ENCODE results near the gene STARD10. TPM values are rescaled to one million over a fixed set of nuclear protein-coding genes. Genes with fewer than 3 reads are reported as not detected.

STARD10 gene
- total and polyA plus RNA-seq, 9 of the 15 experiments (the other 6 are each of a cell fraction or from before 2014, with no cell fraction given): 0.15 to 52.9 (median 32.3) TPM

DNA sequence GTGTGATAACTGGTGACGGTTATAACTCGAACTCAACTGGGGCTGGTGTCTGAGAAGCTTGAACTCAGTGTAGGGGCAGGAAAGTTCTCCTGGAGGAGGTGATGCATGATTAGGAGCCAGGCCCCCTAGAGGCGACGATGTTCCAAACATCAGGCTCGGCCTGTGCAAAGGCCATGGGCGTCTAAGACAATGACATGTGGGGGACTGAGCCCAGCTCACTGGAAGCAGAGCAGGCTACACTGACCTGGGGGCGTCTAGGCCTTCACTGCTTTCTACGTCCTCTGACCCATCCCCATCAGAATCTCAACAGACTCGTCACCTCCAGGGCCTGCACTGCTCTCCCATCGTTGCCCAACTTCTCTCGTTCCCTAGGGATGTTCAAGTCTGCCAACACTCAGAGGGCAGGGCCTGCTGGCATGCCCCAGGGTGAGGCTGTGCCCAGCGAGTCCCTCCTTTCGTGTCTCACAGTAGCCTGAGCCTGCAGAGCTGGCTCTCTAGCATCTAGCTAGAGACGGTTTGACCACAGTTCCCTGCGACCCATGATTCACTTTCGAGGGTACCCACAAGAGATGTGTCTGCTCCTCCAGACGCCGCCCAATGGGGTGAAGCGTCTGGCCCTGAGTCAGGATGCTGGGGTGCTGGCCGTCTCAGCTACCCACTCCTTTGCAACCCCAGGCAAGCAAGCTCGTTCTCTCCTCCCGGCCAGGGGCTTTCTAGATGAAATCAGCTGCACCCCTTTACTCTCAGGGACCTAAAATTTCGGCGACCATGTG lies 19.3 kb upstream of the STARD10 start:
- Histone ChIP-seq H3K4me1 (replicated peaks in 1 of 2; ENCODE audit: control insufficient read depth in 2 of 2, insufficient read depth in 2 of 2, low read length in 2 of 2) (peaks cover 33 to 42% of the 10 kb centered on the region in 2 experiments), H3K4me2 (ENCODE audit: insufficient read depth, low read length) (peak overlapping the region; percentile 93), H3K36me3 (ENCODE audit: control insufficient read depth, insufficient read depth, low read length) (no peaks in the 10 kb centered on the region), H3K27ac (ENCODE audit: extremely low read depth, low read depth, low read length) (peak overlapping the region; percentile 87; the same call in 2 of the 3 replicates), H4K20me1 (replicated peaks; ENCODE audit: control insufficient read depth, insufficient read depth, low read length) (no peaks in the 10 kb centered on the region), H3K9ac (ENCODE audit: insufficient read depth in 1 of 2, low read depth in 2 of 2, low read length in 2 of 2) (peak overlapping the region; percentile 78 to 92; a peak in 3 of 4 replicates), H3K27me3 (ENCODE audit: control insufficient read depth in 2 of 2, insufficient read depth in 2 of 2, low read length in 2 of 2) (no peaks in the 10 kb centered on the region), H3K4me3 (peak overlapping the region; percentile 59), H3K9me1 (ENCODE audit: control insufficient read depth, insufficient read depth, low read length) (peaks cover 5% of the 10 kb centered on the region), H2AFZ (ENCODE audit: low read depth, low read length) (peak overlapping the region; percentile 96), H3K9me3 (replicated peaks; ENCODE audit: control insufficient read depth, insufficient read depth, low read depth, low read length) (no peaks in the 10 kb centered on the region), H3K79me2 (ENCODE audit: control insufficient read depth, insufficient read depth, low read length) (peaks cover 4% of the 10 kb centered on the region; the same call in 2 of the 3 replicates)
- in situ Hi-C loops (cut with MboI): no loop called here
- POLR2A ChIA-PET: interaction anchor here (0.6 to 2.8 kb wide), 7 partner anchors 8 to 552 kb away, joined by 3 to 17 read pairs (median 3); partner anchors contain the start of gene STARD10
- intact Hi-C loops (cut with micrococcal nuclease): loop anchor here (2.0 to 5.0 kb wide), 2 partner anchors 18 to 86 kb away; partner anchors contain the start of gene STARD10
- peak; percentile 71 to 84 (median 74) for DNase-seq (ENCODE audit: extremely low read depth in 1 of 4, low spot score in 3 of 4)
- peak; percentile 83 for FAIRE-seq
- peak; percentile 69 for ATAC-seq
- TSS peak; percentile 76 for BruUV-seq (replicated peaks)
- CTCF ChIA-PET (ENCODE audit: low intra/inter-chr PET ratio): interaction anchor here (0.6 to 3.1 kb wide), 2 partner anchors 16 to 88 kb away, joined by 3 to 20 read pairs; no protein-coding TSS in a partner anchor
- WGBS (ENCODE audit: insufficient coverage, low coverage, missing lambda C conversion rate): 27% methylated on average over 24 of the region's 24 CpGs
- TF ChIP-seq FIP1L1 (IDR thresholded peaks at IDR 0.05; ENCODE audit: low read depth, low read length, poor library complexity, severe bottlenecking) (no peak), CTBP1 (IDR thresholded peaks at IDR 0.05; ENCODE audit: borderline replicate concordance) (peak; percentile 55; the same call in 1 of the 2 replicates), TBP (optimal IDR thresholded peaks at IDR 0.05; ENCODE audit: low read depth, low read length) (no peak), NRF1 (conservative IDR thresholded peaks at IDR 0.05 in 1 of 2, IDR thresholded peaks at IDR 0.05 in 1 of 2) (no peak), PHB2 (IDR thresholded peaks at IDR 0.05; ENCODE audit: low read depth) (no peak), CBFA2T3 (IDR thresholded peaks at IDR 0.05) (no peak), CREB1 (IDR thresholded peaks at IDR 0.05) (no peak), CREB1 (CRISPR knock-in tag; IDR thresholded peaks at IDR 0.05) (no peak), CBX1 (IDR thresholded peaks at IDR 0.05; ENCODE audit: low read depth) (0 out of 2 replicates have a peak, but pooled peaks have one; percentile 32), XRCC5 (IDR thresholded peaks at IDR 0.05; ENCODE audit: low read depth, low read length) (no peak), IRF2 (CRISPR knock-in tag; IDR thresholded peaks at IDR 0.05) (no peak), ZZZ3 (IDR thresholded peaks at IDR 0.05) (no peak), STAT5A (IDR thresholded peaks at IDR 0.05; ENCODE audit: borderline replicate concordance, low read length) (no peak), RBM22 (IDR thresholded peaks at IDR 0.05; ENCODE audit: low read depth, low read length, poor library complexity, severe bottlenecking) (no peak), ZNF778 (CRISPR knock-in tag; IDR thresholded peaks at IDR 0.05) (no peak), PRMT5 (CRISPR knock-in tag; IDR thresholded peaks at IDR 0.05) (no peak), JUND (IDR thresholded peaks at IDR 0.05; ENCODE audit: borderline replicate concordance, low read depth, low read length) (0 out of 2 replicates have a peak, but pooled peaks have one; percentile 24), JUND (tag; IDR thresholded peaks at IDR 0.05; ENCODE audit: borderline replicate concordance, low read depth, low read length) (peak; percentile 57; the same call in 1 of the 3 replicates), DMBX1 (CRISPR knock-in tag; IDR thresholded peaks at IDR 0.05; ENCODE audit: borderline replicate concordance) (no peak)
- TF ChIP-seq, protein P1, sequence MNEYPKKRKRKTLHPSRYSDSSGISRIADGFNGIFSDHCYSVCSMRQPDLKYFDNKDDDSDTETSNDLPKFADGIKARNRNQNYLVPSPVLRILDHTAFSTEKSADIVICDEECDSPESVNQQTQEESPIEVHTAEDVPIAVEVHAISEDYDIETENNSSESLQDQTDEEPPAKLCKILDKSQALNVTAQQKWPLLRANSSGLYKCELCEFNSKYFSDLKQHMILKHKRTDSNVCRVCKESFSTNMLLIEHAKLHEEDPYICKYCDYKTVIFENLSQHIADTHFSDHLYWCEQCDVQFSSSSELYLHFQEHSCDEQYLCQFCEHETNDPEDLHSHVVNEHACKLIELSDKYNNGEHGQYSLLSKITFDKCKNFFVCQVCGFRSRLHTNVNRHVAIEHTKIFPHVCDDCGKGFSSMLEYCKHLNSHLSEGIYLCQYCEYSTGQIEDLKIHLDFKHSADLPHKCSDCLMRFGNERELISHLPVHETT (CRISPR knock-in tag; conservative IDR thresholded peaks at IDR 0.05 in 1 of 2, IDR thresholded peaks at IDR 0.05 in 1 of 2): no peak; a peak in 1 of 4 replicates
- TF ChIP-seq, protein P2, sequence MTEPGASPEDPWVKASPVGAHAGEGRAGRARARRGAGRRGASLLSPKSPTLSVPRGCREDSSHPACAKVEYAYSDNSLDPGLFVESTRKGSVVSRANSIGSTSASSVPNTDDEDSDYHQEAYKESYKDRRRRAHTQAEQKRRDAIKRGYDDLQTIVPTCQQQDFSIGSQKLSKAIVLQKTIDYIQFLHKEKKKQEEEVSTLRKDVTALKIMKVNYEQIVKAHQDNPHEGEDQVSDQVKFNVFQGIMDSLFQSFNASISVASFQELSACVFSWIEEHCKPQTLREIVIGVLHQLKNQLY (CRISPR knock-in tag; conservative IDR thresholded peaks at IDR 0.05): no peak

Measured in K562 (cell line).